ENCODE data around the gene RNU7-1.
A peak's percentile ranks its signal among the peaks of the same experiment; 100 is the strongest.

The RNU7-1 gene

DNA sequence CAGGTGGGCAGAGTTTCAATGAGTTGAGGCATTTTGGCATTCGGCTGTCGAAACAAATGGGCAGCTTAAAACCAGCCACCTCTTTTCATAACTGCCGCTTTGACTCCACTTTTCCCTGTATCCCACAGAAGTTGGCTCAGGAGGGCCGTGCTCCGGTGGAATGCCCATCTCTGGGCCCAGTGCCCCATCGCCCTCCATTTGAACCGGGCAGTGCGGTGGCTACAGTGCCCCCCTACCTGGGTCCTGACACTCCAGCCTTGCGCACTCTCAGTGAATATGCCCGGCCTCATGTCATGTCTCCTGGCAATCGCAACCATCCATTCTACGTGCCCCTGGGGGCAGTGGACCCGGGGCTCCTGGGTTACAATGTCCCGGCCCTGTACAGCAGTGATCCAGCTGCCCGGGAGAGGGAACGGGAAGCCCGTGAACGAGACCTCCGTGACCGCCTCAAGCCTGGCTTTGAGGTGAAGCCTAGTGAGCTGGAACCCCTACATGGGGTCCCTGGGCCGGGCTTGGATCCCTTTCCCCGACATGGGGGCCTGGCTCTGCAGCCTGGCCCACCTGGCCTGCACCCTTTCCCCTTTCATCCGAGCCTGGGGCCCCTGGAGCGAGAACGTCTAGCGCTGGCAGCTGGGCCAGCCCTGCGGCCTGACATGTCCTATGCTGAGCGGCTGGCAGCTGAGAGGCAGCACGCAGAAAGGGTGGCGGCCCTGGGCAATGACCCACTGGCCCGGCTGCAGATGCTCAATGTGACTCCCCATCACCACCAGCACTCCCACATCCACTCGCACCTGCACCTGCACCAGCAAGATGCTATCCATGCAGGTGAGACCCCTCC lies 5.0 kb upstream of the RNU7-1 start:
- DNase-seq = no peak

DNA sequence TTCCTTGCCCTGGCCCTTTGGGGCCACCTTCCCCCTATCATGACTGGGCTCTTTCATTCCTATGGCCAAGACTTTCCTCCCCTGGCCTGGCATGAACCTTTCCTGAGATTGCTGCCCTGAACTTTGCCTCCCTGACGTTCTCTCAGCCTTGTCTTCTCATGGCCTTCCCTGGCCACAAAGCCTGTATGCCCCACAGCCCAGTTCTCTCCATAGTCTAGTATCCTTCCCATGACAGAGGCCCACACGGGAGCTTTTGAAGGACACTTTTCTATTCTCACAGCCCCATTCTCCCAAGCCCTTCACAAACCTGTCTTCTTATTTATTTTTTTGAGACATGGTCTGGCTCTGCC lies 4.5 kb upstream of the RNU7-1 start:
- DNase-seq = no peak

DNA sequence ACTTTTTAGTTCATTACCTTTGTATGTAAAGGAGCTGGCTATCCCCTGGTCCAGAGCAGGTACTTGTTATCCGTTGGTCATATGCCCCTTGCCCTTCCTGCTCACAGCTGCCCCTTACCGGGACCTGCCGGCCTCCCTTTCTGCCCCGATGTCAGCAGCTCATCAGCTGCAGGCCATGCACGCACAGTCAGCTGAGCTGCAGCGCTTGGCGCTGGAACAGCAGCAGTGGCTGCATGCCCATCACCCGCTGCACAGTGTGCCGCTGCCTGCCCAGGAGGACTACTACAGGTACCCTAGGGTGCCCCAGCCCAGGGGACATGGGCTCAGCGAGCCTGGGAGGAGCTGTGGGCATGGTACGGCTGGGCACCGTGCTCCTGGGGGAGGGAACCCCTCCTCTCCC lies 2.3 kb upstream of the RNU7-1 start:
- DNase-seq = no peak

DNA sequence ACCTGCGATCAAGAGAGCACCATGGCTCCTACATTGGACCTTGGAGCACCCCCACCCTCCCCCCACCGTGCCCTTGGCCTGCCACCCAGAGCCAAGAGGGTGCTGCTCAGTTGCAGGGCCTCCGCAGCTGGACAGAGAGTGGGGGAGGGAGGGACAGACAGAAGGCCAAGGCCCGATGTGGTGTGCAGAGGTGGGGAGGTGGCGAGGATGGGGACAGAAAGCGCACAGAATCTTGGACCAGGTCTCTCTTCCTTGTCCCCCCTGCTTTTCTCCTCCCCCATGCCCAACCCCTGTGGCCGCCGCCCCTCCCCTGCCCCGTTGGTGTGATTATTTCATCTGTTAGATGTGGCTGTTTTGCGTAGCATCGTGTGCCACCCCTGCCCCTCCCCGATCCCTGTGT lies 1.8 kb upstream of the RNU7-1 start:
- DNase-seq = no peak

DNA sequence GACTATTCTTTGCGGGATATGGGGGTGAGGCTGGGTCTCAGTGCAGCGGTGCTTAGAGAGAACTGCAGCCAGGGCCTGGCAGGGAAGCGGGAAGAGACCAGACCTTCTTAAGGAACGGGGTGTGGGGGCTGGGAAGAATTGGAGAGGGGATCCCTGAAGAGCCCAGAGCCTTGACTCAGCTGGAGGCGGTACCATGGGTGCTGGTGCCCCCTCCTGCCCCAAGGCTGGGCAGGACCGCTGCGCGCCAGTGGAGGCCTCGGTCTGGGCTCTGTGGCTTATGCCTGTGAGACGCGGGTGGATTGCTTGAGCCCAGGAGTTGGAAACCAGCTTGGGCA lies 1.3 kb upstream of the RNU7-1 start:
- peak; percentile 64 for DNase-seq

DNA sequence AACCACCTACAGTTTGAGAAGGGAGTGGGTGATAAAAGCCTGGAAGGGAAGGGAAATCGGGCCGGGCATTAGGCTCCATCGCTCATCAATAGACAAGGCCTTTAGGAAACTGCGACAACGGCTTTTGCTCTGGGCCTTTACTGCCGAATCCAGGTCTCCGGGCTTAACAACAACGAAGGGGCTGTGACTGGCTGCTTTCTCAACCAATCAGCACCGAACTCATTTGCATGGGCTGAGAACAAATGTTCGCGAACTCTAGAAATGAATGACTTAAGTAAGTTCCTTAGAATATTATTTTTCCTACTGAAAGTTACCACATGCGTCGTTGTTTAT lies 261 bp upstream of the RNU7-1 start:
- peak; percentile 98 for DNase-seq

DNA sequence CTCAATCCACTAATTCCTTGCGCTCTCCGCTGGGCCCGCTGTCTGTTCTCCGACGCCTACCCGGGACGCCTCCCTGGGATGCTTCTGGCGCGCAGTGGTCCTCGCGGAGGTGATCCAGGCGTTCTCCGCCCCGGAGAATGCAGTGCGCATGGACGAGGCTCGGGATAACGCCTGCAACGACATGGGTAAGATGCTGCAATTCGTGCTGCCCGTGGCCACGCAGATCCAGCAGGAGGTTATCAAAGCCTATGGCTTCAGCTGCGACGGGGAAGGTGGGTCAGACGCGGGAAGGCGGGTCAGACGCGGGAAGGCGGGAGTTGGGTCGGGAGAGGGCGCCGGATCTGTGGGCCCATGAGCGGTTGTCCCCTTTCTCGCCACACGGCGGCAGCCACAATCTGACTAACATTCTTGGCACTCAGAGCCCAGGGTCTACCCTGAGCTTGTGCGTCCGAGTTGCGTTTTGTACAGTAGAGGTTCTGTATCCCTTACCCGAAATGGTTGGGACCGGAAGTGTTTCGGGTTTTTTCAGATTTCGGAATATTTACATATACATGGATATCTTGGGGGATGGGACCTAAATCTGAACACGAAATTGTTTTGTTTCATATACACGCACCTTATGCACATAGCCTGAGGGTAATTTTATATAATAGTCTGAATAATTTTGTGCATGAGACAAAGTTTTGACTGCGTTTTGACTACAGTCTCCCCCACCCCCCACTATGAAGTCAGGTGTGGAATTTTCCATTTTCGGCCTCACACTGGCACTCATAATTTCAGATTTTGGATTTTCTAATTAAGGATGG lies 968 bp downstream of the RNU7-1 start:
- DNase-seq = peak; percentile 98

DNA sequence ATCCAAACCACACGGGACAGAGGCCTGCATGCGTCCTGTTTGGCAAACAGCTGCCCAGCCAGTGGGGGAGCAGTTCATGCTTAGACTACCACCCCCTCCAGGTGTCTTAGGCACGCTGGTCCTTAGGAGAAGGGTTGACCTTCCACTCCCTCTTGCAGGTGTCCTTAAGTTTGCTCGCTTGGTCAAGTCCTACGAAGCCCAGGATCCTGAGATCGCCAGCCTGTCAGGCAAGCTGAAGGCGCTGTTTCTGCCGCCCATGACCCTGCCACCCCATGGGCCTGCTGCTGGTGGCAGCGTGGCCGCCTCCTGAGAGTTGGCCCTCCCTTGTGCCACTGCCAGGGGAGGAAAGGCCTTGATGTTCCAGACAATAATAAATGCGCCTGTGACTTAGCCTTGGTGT lies 2.0 kb downstream of the RNU7-1 start:
- no peak for DNase-seq

DNA sequence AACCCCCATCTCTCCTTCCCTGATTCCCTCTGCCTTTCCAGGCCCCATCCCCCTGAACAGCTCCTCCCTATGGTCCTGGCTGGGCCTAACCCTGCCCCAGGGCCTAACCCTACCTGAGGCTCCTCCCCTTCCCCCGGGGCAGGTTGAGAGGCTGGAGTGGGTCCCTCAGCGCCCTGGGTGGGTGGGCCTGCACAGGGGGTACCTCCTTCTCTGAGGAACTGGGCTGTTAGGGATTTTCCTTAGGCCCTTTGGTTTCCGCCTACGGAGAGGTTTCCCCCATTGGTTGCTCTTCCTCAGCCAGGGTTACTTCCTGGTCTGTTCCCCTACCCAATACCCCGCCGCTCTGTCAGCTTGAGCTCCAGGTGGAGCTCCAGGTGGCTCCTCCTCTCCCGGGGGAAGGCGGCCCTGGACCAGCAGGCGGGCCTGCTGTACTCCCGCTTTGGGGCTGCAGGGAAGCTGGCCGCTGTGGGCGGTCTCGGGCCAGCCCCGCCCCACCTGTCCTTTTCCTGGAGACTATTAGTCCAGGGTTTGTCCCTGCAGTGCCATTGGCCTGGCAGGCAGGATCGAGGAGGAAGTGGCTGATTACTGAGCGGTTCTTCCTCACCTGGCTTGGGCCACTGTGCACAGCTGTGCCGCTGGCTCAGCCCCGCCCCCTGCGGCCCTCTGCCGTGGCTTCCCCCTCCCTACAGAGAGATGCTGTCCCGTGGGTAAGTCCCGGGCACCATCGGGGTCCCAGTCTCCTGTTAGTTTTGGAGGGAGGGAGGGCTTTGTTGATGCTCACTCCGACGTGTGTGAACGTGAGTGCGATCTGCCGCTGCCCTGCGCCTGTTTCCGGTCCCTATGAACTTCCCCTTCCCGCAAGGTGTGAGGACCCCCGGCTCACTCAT lies 2.7 kb downstream of the RNU7-1 start:
- DNase-seq = peak; percentile 96

DNA sequence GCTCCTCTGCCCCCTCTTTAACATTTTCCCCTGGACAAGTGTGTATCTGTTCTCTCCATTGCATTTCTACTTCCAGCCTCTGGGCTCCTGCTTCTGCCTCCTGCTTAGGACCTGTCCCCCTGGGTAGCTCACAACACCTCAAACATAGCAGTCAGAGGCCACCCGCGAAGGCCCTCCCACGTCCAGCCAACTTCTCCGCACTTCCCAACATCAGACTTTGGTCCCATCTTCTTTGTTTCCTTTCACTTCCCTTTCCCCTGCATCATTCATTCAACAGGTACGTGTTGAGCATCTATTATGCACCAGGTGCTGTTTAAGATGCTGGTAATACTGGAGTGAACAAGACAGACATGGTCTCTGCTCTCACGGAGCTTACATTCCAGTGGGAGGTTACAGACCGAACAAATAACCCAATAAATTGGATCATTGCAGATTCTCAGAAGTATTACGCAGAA lies 3.3 kb downstream of the RNU7-1 start:
- no peak for DNase-seq

DNA sequence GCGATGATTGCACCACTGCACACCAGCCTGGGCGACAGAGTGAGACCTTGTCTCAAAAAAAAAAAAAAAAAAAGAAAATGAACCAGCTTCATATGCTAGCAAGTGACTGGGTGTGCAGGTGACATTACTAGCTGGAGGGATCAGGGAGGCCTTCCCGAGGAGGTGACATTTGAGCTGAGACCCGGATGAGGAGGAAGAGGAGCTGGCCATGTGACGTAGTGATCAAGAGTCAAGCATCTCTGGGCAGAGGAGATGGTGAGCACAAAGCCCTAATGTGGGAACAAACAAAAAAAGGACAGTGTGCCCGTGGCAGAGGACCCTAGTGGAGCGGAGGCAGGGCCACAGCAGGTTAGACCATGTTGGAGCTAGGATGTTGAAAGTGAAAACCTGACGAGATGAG lies 4.0 kb downstream of the RNU7-1 start:
- DNase-seq = no peak

DNA sequence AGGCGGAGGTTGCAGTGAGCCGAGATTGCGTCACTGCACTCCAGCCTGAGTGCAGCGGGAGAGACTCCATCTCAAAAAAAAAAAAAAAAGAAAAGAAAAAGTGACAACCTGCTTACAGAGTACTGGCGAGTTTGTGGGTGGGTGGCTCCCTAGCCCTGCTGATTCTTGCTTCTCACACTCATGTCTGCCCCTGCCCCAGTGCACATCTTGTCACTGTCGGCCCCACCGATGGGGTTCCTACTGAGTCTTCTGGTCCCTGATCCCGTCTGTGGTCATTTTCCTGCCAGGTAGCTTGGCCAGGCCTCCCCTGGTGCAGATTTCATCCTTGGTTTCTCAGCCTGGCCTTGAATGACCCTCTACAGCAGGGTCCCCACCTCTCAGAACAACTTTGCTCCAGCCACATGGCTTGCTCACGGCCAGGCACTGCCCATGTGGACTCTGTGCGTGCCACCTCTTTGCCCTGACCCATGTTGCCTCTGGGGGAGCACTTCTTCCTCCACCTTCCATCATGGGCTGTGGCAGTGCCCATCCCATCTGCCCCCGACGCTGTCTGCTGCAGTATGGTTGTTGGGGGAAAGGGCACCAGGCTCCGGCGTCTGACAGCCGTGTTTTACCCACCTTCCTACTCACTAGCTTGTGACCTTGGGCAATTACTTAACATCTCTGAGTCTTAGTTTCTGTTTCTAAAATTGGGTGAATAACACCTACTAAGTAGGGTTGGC lies 5.4 kb downstream of the RNU7-1 start:
- no peak for DNase-seq

DNA sequence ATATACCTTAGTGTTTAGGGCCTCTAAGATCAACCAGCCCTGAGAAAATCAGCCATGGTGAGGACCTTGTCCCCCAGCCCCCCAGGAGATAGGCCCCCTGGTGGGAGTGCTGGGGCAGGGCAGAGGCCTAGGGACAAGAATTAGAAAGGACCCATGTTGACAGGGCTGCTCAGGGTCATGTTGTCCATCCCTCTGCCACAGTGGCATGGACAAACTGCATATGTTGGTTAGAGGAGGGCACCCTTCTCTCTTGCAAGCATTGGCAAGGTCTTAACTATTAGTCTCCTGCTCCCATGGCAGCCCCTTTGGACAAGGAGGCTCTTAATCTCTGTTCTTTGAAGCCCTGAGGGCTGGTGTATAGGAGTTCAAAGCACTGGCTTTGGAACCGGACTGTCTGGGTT lies 6.8 kb downstream of the RNU7-1 start:
- peak; percentile 54 for DNase-seq

DNA sequence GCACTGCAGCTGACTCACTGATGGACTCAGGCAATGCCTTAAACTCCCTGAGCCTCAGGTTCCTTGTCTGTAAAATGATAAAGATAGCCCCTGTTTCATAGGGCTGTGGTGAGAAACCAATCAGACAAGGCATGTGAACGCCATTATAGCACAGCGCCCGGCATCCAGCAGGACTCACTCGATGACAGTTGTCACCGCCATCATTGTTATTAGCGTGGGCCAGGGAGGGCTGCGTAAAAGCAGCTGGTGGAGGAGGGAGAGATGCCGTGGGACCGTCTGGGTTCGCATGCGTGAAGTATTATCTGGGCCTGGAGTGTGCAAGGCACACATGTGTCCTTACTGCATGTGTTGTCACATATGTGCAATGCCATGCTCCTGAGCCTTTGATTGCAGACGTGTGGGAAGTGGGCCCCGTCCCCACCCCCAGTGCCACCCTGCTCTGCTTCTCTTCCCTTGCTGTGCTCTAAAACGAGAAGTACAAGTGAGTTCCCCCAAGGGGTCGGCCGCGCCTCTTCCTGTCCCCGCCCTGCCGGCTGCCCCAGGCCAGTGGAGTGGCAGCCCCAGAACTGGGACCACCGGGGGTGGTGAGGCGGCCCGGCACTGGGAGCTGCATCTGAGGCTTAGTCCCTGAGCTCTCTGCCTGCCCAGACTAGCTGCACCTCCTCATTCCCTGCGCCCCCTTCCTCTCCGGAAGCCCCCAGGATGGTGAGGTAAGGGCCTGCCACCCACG lies 7.4 kb downstream of the RNU7-1 start, which contains the start of gene PTPN6:
Gene PTPN6 (plus strand): TSS at position 546 of the 730 bp plus-strand sequence. CDS start 157 bp downstream, at position 703.
- no peak for DNase-seq

DNA sequence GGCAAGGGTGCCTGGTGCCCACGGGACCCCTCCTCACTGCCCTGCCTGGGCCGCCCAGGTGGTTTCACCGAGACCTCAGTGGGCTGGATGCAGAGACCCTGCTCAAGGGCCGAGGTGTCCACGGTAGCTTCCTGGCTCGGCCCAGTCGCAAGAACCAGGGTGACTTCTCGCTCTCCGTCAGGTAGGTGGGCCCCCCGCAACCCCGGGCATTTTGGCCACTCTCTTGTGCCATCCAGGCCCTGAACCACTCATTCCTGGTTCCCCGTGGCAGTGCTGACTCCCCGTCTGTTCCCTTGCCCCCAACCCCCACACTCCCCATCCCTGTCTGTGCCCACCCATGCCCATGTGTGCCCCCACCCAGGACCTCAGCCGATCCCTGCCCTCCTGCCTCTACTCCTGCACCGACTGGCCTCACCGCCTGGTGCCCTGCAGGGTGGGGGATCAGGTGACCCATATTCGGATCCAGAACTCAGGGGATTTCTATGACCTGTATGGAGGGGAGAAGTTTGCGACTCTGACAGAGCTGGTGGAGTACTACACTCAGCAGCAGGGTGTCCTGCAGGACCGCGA lies 8.0 kb downstream of the RNU7-1 start:
- no peak for DNase-seq

DNA sequence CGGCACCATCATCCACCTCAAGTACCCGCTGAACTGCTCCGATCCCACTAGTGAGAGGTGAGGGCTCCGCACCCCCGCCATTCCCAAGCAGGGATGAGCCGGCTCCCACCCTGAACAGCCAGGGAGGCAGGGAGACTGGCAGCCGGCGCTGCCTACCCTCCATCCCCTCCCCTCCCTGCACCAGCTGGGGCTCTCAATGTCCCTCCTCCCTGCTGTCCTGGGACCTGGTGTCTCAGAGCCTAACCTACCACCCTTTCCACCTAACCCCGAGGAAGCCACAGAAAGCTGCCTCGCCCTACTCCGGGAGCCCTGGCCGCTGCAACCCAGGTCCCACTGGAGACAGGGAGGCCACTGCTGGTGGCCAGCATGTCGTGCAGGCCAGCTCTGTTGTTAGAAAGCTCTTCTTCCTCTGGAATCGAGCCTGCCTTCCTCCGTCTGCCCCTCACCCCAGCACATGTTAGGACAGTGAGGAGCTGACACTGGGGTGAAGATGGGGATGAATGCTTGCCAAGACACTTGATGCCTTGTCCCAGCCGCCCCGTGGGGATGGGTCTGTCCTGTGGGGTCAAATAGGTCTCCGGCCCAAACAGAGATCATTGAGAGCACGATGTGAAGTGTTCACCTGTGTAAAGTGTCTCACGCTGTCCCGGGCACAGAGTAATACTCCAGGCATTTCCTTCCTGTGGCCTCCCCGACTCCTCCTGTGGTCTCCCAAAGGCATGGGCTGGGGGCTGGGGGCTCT lies 8.7 kb downstream of the RNU7-1 start:
- DNase-seq = no peak

DNA sequence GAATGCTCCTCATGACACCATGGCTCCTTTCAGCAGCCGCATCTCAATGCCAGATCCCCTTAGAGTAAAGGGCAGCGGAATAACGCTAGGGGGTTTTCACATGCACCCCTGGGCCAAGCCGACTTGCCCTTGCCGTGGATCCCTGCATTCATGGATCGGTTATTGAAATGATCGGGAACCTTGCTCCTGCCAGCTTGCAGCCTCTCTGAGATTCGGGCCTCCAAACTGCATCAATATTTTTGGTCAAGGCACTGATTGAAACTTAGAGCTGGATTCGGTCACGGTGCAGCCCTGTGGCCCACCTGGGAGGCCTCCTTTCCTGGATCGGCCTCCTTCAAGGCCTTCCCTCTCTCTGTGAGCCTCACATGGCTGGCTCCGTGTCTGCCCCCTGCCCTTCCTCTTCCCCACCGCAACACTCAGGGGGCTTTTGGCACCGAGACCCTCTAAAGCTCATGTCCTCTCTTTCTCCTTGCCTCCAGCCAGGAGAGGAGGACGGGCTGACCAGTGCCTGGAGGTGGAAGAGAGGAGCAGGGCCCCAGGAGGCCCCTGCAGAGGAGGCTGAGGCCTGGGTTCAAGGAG lies 9.3 kb downstream of the RNU7-1 start:
- DNase-seq = no peak

DNA sequence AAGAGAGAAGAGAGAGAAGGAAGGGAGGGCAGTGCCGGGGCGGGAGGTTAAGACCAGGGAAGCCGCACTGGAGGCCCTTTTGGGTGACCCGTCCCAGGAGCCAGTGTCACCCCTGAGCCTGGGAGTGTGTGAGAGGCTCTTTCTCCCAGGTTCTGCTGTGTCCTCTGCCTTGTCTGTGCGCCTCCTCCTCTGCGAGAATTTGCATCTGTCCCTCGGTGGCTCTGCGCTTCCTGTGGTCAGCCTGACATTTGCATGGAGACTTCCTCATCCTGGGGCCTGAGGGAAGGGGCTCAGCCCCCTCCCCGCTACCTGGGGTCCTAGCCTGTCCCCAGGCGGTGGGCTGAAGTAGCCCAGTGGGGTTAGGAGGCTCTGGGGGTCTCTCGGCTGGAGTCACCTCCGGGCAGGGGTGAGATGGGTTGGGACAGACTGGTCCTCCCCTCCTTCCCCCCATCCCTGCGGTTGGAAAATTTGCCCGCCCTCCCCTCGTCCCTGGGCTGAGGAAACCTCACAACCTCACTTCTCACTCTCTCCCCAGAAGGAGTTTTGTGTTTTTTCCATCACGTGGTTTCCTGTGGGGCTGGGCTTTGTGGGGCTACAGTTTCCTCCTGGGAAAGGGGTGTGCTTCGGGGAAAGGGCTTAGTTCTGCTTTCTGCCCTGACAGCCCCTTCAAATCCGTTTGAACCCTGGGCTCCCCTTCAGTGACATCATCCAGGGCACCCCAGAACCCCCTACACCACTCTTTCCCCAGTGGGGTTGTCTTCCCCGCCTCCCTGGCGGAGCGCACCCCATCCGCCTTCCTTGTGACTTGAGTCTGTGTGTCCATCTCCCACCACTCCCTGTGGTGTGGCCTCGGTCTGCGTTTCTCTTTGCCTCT lies 10.1 kb downstream of the RNU7-1 start:
- no peak for DNase-seq

DNA sequence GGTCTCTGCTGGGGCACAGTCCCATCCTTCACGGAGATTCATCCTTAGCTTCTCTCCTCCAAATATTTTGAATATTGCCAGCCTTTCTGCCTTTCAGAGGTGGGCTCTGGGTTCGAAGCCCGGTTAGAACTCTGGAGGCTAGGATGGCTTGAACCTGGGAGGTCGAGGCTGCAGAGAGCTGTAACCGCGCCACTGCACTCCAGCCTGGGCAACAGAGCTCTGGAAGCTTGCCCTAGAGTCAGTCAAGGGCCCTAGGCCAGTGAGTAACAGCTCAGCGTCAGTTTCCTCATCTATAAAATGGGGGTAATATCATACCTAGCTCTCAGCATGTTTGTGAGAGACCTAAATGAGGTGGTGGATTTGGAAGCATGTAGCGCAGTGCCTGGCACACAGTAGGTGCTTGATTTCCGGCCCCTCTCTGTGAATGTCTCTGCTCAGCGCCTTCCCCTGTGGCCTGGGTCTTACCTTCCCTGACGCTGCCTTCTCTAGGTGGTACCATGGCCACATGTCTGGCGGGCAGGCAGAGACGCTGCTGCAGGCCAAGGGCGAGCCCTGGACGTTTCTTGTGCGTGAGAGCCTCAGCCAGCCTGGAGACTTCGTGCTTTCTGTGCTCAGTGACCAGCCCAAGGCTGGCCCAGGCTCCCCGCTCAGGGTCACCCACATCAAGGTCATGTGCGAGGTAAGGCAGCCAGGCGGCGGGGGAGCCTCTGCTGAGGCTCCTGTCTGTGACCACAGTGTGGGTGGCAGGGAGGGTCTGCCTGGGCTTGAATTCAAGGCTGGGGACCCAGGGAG lies 10.9 kb downstream of the RNU7-1 start:
- no peak for DNase-seq

Data from NCI-H82 (cell line).